Neural cell (in vitro differentiated cells): ENCODE data around the gene SPRN.

Experiments
- CTCF ChIP-seq: fragments of 450-650 bp; IDR thresholded peaks from 2 replicates; pipeline ENCODE4 v1.5.1; 2014; ENCODE audit warnings: antibody characterized with exemption, mild to moderate bottlenecking, moderate library complexity; ENCODE audit not compliant: poor library complexity, severe bottlenecking
- EZH2 ChIP-seq: fragments of 200-600, 300-800 bp; shearing (Covaris generic), sonication (generic); IDR thresholded peaks from 2 replicates; pipeline ENCODE4 v1.6.1; 2014; ENCODE audit warnings: antibody characterized with exemption, low read length, borderline replicate concordance, mild to moderate bottlenecking; ENCODE audit not compliant: insufficient read depth, poor library complexity, severe bottlenecking
- MXI1 ChIP-seq: fragments of 450-650 bp; conservative IDR thresholded peaks from 2 replicates; pipeline ENCODE4 v1.6.1; 2014; ENCODE audit warnings: antibody characterized with exemption, mild to moderate bottlenecking; ENCODE audit not compliant: poor library complexity, severe bottlenecking
- POLR2AphosphoS5 ChIP-seq: IDR thresholded peaks from 2 replicates; pipeline ENCODE4 v1.6.1; 2012
- RAD21 ChIP-seq: fragments of 450-650 bp; conservative IDR thresholded peaks from 2 replicates; pipeline ENCODE4 v1.6.1; 2014; ENCODE audit warnings: antibody characterized with exemption, mild to moderate bottlenecking, moderate library complexity
- SMC3 ChIP-seq: fragments of 450-650 bp; conservative IDR thresholded peaks from 2 replicates; pipeline ENCODE4 v1.6.1; 2014; ENCODE audit warnings: antibody characterized with exemption, mild to moderate bottlenecking, moderate library complexity; ENCODE audit not compliant: poor library complexity
- TAF1 ChIP-seq: IDR thresholded peaks from 2 replicates; pipeline ENCODE4 v1.6.1; 2012; ENCODE audit warnings: low read depth
- TF ChIP-seq, protein P1 (sequence below): IDR thresholded peaks from 2 replicates; pipeline ENCODE4 v1.6.1; 2012; ENCODE audit warnings: borderline replicate concordance

DNA sequence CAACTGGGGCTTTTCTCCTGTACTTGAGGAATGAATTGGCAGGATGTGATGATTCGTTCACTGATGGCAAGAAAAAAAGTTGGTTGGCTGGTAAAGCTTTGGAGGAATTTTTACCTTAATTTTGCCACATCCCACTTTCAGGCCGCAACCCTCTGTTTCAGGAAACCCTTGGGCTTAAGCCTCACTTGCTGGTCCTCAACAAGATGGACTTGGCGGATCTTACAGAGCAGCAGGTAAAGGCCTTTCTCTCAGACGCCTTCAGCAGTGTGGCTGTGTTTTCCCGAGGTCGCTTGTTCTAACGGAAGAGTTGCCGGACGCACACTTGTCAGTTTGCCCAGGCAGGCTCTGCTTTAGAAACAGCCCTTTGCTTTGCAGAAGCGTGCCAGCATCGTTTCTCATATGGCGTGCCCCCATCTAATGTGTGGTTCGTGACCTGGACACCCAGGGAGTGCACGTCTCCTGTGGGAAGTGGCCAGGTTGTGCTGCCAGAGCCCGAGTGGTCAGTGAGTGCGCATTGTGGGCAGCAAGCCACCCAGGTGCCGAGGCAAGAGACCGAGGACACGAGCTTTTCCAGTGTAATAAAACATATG lies 28.3 kb downstream of the SPRN start:
- TF ChIP-seq CTCF (no peak), POLR2AphosphoS5 (no peak), EZH2 (no peak), TAF1 (no peak), RAD21 (no peak), SMC3 (no peak), MXI1 (no peak)
- TF ChIP-seq, protein P1, sequence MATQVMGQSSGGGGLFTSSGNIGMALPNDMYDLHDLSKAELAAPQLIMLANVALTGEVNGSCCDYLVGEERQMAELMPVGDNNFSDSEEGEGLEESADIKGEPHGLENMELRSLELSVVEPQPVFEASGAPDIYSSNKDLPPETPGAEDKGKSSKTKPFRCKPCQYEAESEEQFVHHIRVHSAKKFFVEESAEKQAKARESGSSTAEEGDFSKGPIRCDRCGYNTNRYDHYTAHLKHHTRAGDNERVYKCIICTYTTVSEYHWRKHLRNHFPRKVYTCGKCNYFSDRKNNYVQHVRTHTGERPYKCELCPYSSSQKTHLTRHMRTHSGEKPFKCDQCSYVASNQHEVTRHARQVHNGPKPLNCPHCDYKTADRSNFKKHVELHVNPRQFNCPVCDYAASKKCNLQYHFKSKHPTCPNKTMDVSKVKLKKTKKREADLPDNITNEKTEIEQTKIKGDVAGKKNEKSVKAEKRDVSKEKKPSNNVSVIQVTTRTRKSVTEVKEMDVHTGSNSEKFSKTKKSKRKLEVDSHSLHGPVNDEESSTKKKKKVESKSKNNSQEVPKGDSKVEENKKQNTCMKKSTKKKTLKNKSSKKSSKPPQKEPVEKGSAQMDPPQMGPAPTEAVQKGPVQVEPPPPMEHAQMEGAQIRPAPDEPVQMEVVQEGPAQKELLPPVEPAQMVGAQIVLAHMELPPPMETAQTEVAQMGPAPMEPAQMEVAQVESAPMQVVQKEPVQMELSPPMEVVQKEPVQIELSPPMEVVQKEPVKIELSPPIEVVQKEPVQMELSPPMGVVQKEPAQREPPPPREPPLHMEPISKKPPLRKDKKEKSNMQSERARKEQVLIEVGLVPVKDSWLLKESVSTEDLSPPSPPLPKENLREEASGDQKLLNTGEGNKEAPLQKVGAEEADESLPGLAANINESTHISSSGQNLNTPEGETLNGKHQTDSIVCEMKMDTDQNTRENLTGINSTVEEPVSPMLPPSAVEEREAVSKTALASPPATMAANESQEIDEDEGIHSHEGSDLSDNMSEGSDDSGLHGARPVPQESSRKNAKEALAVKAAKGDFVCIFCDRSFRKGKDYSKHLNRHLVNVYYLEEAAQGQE: no peak
